WTC11 (cell line): ENCODE results near the gene DUSP6. TPM values are rescaled to one million over a fixed set of nuclear protein-coding genes. Genes with fewer than 3 reads are reported as not detected.
A peak's percentile ranks its signal among the peaks of the same experiment; 100 is the strongest.

ENCODE experiments used
- ATAC-seq: fragments of 200-7000 bp; cut with Tn5 transposase; 2 replicates; pipeline ENCODE4 v1.10.0; 2021; ENCODE audit warnings: mild to moderate bottlenecking, moderate library complexity
- CTCF ChIA-PET: fragments of 300-600 bp; sonication (Branson Sonifier 250); formaldehyde crosslinking; loops from one replicate; lab custom pipeline; 2021; ENCODE audit warnings: antibody characterized with exemption; lab: Charles Lee
- POLR2A ChIA-PET: fragments of 350-600 bp; sonication (Branson Sonifier 250); formaldehyde crosslinking; loops from one replicate; lab custom pipeline; 2021; ENCODE audit warnings: antibody characterized with exemption; lab: Charles Lee
- DNase-seq: peaks from one replicate; pipeline ENCODE4 v3.0.0; 2021; ENCODE audit warnings: low spot score
- H3K27ac Mint-ChIP-seq: 2 replicates; pipeline ENCODE4 v1.8.0; 2021; ENCODE audit warnings: mixed read lengths
- H3K27me3 Mint-ChIP-seq: 2 replicates; pipeline ENCODE4 v1.8.0; 2021; ENCODE audit warnings: low read depth, mild to moderate bottlenecking, moderate library complexity, mixed read lengths
- H3K36me3 Mint-ChIP-seq: 2 replicates; pipeline ENCODE4 v1.8.0; 2021; ENCODE audit warnings: mixed read lengths
- H3K4me1 Mint-ChIP-seq: 2 replicates; pipeline ENCODE4 v1.8.0; 2022; ENCODE audit warnings: mixed read lengths
- H3K4me3 Mint-ChIP-seq: 2 replicates; pipeline ENCODE4 v1.8.0; 2021; ENCODE audit warnings: mild to moderate bottlenecking, moderate library complexity, mixed read lengths
- H3K9me3 Mint-ChIP-seq: 2 replicates; pipeline ENCODE4 v1.8.0; 2021; ENCODE audit warnings: mixed read lengths
- AFF4 ChIP-seq: sonication (generic); formaldehyde crosslinking; IDR thresholded peaks from 2 replicates; pipeline ENCODE4 v1.8.1; 2023; ENCODE audit warnings: mild to moderate bottlenecking, missing genetic modification reagents, borderline replicate concordance
- CBFB ChIP-seq: sonication (generic); formaldehyde crosslinking; IDR thresholded peaks from 2 replicates; pipeline ENCODE4 v1.8.1; 2022; ENCODE audit warnings: mild to moderate bottlenecking, low read depth, missing genetic modification reagents
- E2F1 ChIP-seq: sonication (generic); formaldehyde crosslinking; IDR thresholded peaks from 2 replicates; pipeline ENCODE4 v1.8.0; 2022; ENCODE audit warnings: mild to moderate bottlenecking, missing genetic modification reagents
- E2F5 ChIP-seq: sonication (generic); formaldehyde crosslinking; IDR thresholded peaks from 2 replicates; pipeline ENCODE4 v1.8.1; 2022; ENCODE audit warnings: mild to moderate bottlenecking, moderate library complexity, missing genetic modification reagents
- ELF4 ChIP-seq: sonication (generic); formaldehyde crosslinking; IDR thresholded peaks from 2 replicates; pipeline ENCODE4 v1.8.1; 2022; ENCODE audit warnings: low read depth, mild to moderate bottlenecking, moderate library complexity, missing genetic modification reagents
- EMX1 ChIP-seq: fragments of 250-450 bp; sonication (Bioruptor Pico); IDR thresholded peaks from 2 replicates; pipeline ENCODE4 v1.8.0; 2021; ENCODE audit warnings: mild to moderate bottlenecking
- ETV6 ChIP-seq: sonication (generic); formaldehyde crosslinking; IDR thresholded peaks from 2 replicates; pipeline ENCODE4 v1.8.1; 2022; ENCODE audit warnings: mild to moderate bottlenecking, missing genetic modification reagents
- FOXK1 ChIP-seq: sonication (generic); formaldehyde crosslinking; IDR thresholded peaks from 2 replicates; pipeline ENCODE4 v1.8.0; 2022; ENCODE audit warnings: mild to moderate bottlenecking, moderate library complexity, missing genetic modification reagents
- MAX ChIP-seq: sonication (generic); formaldehyde crosslinking; IDR thresholded peaks from 2 replicates; pipeline ENCODE4 v1.8.0; 2022; ENCODE audit warnings: mild to moderate bottlenecking, missing genetic modification reagents
- MLX ChIP-seq: sonication (generic); formaldehyde crosslinking; IDR thresholded peaks from 2 replicates; pipeline ENCODE4 v1.8.1; 2023; ENCODE audit warnings: mild to moderate bottlenecking, missing genetic modification reagents, moderate library complexity
- NFATC4 ChIP-seq: fragments of 250-450 bp; sonication (Bioruptor Pico); IDR thresholded peaks from 2 replicates; pipeline ENCODE4 v1.9.0; 2021; ENCODE audit warnings: mild to moderate bottlenecking
- OVOL2 ChIP-seq: fragments of 250-450 bp; sonication (Bioruptor Pico); IDR thresholded peaks from 2 replicates; pipeline ENCODE4 v1.9.0; 2021; ENCODE audit warnings: mild to moderate bottlenecking, borderline replicate concordance
- TCF7 ChIP-seq: sonication (generic); formaldehyde crosslinking; IDR thresholded peaks from 2 replicates; pipeline ENCODE4 v1.8.0; 2022; ENCODE audit warnings: mild to moderate bottlenecking, low read depth, missing genetic modification reagents, moderate library complexity
- TEAD4 ChIP-seq: sonication (generic); formaldehyde crosslinking; IDR thresholded peaks from 2 replicates; pipeline ENCODE4 v1.8.0; 2022; ENCODE audit warnings: mild to moderate bottlenecking, missing genetic modification reagents
- USF2 ChIP-seq: sonication (generic); formaldehyde crosslinking; IDR thresholded peaks from 2 replicates; pipeline ENCODE4 v1.8.1; 2023; ENCODE audit warnings: mild to moderate bottlenecking, missing genetic modification reagents, moderate library complexity
- ZBTB43 ChIP-seq: sonication (generic); formaldehyde crosslinking; IDR thresholded peaks from 2 replicates; pipeline ENCODE4 v1.8.1; 2023; ENCODE audit warnings: mild to moderate bottlenecking, missing genetic modification reagents
- ZMAT4 ChIP-seq: fragments of 250-450 bp; sonication (Bioruptor Pico); IDR thresholded peaks from 2 replicates; pipeline ENCODE4 v1.9.0; 2021; ENCODE audit warnings: mild to moderate bottlenecking
- ZNF396 ChIP-seq: fragments of 250-450 bp; sonication (Bioruptor Pico); IDR thresholded peaks from 2 replicates; pipeline ENCODE4 v1.8.0; 2021; ENCODE audit warnings: mild to moderate bottlenecking, moderate library complexity, borderline replicate concordance
- total RNA-seq: library from RNA; stranded (reverse); gene quantifications from 3 replicates; pipeline ENCODE4 v1.2.3, GENCODE V29; 2021

The DUSP6 gene
- total RNA-seq, 1 experiment from 2014 or later = 245 TPM

- DNase-seq = no peak
- peaks cover 21% of the 10 kb centered on the region for H3K4me1 Mint-ChIP-seq
- POLR2A ChIA-PET = no interaction called here
- CTCF ChIA-PET = no interaction called here
- no peak for TF ChIP-seq ELF4 (CRISPR knock-in tag)
- no peaks in the 10 kb centered on the region for H3K36me3 Mint-ChIP-seq
- ATAC-seq = no peak; the same call in 1 of the 2 replicates
- H3K9me3 Mint-ChIP-seq = no peaks in the 10 kb centered on the region
- H3K4me3 Mint-ChIP-seq = no peak overlapping the region
- H3K27ac Mint-ChIP-seq = no peak overlapping the region
- no peaks in the 10 kb centered on the region; the same call in 1 of the 2 replicates for H3K27me3 Mint-ChIP-seq
Measured at GRCh38 chr12:89309440-89309802, 42.9 kb downstream of the DUSP6 start.

- Mint-ChIP-seq H3K9me3 (no peaks in the 10 kb centered on the region), H3K4me1 (peaks cover 21% of the 10 kb centered on the region), H3K36me3 (no peaks in the 10 kb centered on the region), H3K4me3 (no peak overlapping the region), H3K27ac (no peak overlapping the region), H3K27me3 (no peaks in the 10 kb centered on the region; the same call in 1 of the 2 replicates)
- ChIA-PET CTCF (no interaction called here), POLR2A (interaction anchor here (0.9 kb wide), 1 partner anchor 209 kb away, joined by 3 read pairs; no protein-coding TSS in a partner anchor)
- TF ChIP-seq ZMAT4 (CRISPR knock-in tag) (no peak), NFATC4 (no peak), FOXK1 (CRISPR knock-in tag) (no peak), TCF7 (CRISPR knock-in tag) (no peak), E2F5 (CRISPR knock-in tag) (no peak), EMX1 (CRISPR knock-in tag) (no peak), ETV6 (CRISPR knock-in tag) (no peak), USF2 (CRISPR knock-in tag) (no peak), AFF4 (CRISPR knock-in tag) (no peak), CBFB (no peak), MLX (CRISPR knock-in tag) (no peak), MAX (CRISPR knock-in tag) (no peak), OVOL2 (CRISPR knock-in tag) (no peak), TEAD4 (CRISPR knock-in tag) (no peak), ZBTB43 (no peak), ZNF396 (CRISPR knock-in tag) (no peak), E2F1 (CRISPR knock-in tag) (no peak)
- DNase-seq = no peak
- ATAC-seq = peak; percentile 59
Measured at GRCh38 chr12:89307474-89308253, 44.6 kb downstream of the DUSP6 start.
